ENCODE measurements around the gene PTPRN2. TPM values are rescaled to one million over a fixed set of nuclear protein-coding genes. Genes with fewer than 3 reads are reported as not detected.

PTPRN2 gene
- polyA plus RNA-seq, 4 donors = 7.4 to 9.6 (median 8.8) TPM

GRCh38 chr7:157547611-157548010 is 1040.0 kb downstream of the PTPRN2 start:
- DNase-seq (ENCODE audit: low read depth in 4 of 4, low spot score in 3 of 4) = no peak

GRCh38 chr7:157547102-157547501 is 1040.5 kb downstream of the PTPRN2 start:
- DNase-seq (ENCODE audit: low read depth in 4 of 4, low spot score in 3 of 4) = no peak

GRCh38 chr7:157545681-157546060 is 1042.0 kb downstream of the PTPRN2 start:
- no peak for DNase-seq (ENCODE audit: low read depth in 4 of 4, low spot score in 3 of 4)

DNA sequence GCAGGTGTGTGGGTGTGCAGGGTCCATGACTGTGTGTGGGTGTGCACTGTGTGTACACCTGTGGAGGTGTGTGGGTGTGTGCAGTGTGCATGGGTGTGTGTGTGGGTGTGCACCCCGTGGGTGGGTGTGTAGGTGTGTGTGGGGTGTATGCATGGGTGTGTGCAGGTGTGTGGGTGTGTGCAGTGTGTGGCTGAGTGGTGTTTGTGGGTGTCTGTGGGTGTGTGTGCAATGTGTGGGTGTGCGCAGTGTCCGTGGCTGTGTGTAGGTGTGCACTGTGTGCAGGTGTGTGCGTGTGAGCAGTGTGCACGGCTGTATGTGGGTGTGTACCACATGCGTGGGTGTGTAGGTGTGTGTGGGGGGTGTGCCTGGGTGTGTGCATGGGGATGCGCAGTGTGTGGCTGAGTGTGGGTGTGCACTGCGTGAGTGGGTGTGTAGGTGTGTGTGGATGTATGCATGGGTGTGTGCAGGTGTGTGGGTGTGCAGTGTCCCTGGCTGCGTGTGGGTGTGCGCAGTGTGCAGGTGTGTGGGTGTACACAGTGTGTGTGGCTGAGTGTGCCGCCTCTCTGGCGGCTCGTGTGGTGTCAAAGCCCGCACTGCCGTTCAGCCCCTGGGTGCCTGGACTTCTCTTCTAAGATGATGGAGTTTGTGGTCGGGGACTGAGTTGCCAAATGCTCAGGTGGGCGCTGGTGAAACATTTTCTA is 1042.5 kb downstream of the PTPRN2 start:
- DNase-seq (ENCODE audit: low read depth in 4 of 4, low spot score in 3 of 4) = no peak

DNA sequence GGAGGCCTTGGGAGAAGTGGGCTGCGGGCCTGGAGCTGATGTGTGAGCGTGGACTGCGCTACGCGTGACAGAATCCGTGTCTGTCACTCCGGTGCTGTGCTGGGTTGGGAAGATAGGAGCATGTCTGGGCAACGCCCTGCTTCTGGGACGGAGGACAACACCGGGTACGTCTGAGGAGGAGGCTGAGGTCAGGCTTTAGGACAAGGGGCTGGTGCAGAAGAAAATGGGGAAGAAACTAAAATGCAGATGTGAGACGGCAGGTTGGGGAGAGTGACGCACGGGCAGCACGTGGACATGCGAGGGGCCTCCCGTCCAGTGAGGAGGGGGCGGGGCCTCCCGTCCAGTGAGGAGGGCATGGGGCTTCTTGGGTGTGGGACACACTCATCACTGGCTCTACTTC is 1043.4 kb downstream of the PTPRN2 start:
- no peak for DNase-seq (ENCODE audit: low read depth in 4 of 4, low spot score in 3 of 4)

GRCh38 chr7:157543791-157544190 is 1043.8 kb downstream of the PTPRN2 start:
- no peak for DNase-seq (ENCODE audit: low read depth in 4 of 4, low spot score in 3 of 4)

DNA sequence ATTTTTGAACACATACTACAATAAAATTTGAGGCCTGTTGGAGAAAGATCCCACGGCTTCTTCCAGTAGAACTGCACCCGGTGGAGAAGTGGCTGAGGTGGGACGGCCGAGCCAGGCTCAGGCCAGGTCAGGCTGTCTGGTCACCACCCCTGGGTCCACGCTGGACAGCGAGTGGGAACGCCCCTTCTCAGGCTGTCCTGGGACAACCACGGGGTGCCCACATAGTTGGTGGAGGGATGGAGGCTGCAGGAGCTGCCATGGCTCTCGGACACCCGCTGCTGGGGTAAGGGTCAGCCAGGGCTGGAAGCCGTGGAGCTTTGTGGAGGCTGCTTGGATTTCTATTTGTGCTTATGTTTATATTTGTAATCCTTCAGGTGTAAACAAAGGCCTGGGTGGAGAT is 1044.3 kb downstream of the PTPRN2 start:
- DNase-seq (ENCODE audit: low read depth in 4 of 4, low spot score in 3 of 4) = no peak

DNA sequence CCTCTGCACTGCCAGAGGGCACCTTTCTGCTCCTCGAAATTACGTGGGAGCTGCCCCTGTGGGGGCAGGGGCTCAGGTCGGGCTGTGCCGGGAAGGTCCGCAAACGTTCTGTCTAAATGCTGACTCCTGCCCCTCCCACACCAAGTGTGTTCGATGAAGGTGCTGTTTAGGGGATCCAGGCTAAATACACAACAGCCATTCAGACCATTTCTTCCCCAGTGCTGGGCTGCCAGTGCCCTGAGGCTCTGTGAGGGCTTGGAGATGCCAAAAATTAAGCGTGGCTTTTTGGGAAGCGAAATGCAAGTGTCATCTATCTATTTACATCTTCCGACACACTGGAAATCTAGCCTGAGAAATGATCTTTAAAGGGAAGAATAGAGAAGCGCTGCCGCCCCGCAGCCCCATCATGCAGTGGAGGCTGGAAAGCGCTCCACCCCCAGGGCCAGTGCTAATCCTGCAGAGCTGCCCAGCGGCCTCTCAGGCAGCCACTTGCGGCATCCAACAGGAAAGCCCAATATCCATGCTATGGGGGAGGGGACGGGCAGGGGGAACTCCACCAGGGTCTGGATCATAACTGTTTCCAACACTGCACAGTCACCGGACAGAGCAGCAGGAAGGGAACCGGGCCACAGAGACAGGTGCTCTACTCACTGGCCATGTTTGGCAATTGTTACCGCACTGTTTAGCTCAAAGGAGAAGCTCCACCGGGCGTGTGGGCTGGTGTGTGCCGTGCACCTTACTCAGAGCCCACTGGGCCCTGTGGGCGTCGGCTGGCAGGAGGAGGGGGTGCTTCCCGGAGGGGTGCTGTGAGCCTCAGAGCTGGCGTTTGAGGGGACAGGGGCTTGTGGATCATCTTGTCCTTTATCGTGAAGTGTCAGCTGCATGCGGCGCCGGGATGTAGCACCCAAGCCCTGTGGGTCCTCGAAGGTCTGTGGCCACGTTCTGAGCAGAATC is 1045.3 kb downstream of the PTPRN2 start:
- no peak for DNase-seq (ENCODE audit: low read depth in 4 of 4, low spot score in 3 of 4)

DNA sequence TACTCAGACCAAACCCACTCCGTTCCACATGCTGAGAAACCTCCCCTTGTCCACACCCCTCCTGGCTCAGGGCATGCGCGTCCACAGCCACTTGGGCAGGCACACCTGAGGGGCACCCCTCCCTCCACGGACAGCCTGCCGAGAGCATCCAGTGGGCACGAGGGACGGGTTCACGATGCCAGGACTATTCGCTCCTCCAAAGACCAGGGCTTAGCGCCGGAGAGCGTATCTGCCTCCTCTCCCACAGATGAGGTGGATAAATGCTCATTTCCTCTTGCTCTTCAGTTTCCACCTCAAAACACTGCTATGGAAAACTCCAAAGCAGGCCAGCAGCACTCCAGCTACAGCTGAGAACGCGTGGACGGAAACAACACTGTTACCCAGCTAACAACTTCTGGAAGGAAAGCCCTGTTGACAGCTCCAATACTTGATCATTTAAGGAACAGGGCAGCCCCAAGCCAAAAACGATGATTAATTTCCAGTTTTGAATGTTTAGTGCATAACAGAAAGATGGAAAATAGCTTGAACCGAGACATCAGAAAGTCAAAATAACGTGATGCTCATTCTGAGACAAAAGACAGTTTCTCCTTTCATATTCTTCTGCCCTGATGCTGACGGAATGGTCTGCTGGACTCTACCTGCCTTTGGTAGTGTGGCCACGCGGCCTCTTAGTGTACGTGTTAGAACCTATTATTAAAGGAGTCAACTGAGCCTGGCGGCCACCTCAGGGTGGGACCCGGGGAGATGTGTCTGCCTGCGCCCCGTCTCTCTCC is 1046.1 kb downstream of the PTPRN2 start:
- no peak for DNase-seq (ENCODE audit: low read depth in 4 of 4, low spot score in 3 of 4)

- DNase-seq (ENCODE audit: low read depth in 4 of 4, low spot score in 3 of 4) = no peak
These were observed 1046.9 kb downstream of the PTPRN2 start for GRCh38 chr7:157540606-157541294.

DNA sequence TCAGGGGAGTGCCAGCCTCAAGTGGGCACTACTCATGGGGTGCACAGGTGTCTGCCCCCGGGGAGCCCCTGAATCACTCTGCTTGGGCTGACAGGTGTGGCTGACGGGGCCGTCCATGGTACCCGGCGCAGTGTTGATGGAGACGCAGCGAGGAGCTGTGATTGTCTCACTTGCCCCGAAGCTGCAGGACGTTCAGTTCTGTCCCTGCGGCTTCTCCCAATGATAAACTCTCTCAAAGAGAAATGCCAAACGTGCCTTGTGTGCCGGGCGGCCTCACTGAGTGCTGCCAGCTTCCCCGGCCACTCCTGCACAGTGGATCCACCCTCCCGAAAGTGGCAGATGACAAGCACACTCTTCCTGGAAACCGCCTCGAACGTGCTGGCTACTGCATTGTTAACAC is 1047.6 kb downstream of the PTPRN2 start:
- no peak for DNase-seq (ENCODE audit: low read depth in 4 of 4, low spot score in 3 of 4)

DNA sequence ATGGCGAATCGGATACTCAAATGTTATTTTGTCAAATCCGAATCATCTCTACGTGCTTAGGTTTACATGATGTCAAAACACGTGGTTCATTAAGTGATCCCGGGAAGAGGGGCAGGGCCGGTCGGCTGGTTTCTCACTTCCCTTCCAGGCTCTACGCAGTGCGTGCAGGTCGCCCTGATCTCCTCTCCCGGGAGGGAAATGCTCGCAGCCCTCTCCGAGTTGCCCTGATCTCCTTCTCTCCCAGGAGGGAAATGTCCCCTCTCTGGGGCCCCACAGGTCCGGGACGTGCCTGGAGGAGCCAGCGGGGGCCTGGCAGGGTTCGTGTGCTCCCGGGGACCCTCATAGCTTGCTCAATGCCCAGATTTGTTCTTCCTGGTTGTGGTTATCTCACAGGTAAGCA is 1048.1 kb downstream of the PTPRN2 start:
- no peak for DNase-seq (ENCODE audit: low read depth in 4 of 4, low spot score in 3 of 4)

DNA sequence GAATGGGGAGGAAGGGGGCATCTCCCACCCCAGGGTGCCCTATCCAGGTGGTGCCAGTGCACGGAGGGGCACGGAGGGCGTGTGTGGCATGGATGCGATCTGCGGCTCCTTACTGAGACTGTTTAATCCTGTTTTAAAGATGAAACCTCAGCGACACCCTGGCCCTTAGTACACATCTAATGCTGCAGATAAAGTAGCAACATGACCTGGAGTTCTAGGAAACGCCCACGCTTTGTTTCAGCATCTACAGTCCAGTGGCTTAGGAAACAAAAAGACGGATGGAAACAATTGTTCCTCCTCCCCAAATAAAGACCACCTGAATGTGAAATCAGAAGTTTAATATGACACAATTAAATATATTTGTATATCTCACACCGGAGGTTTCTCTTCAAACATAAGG is 1048.9 kb downstream of the PTPRN2 start:
- no peak for DNase-seq (ENCODE audit: low read depth in 4 of 4, low spot score in 3 of 4)

GRCh38 chr7:157538321-157538720 is 1049.3 kb downstream of the PTPRN2 start:
- DNase-seq (ENCODE audit: low read depth in 4 of 4, low spot score in 3 of 4) = no peak

- DNase-seq (ENCODE audit: low read depth in 4 of 4, low spot score in 3 of 4) = no peak
These were observed 1050.6 kb downstream of the PTPRN2 start for GRCh38 chr7:157537056-157537455.

DNA sequence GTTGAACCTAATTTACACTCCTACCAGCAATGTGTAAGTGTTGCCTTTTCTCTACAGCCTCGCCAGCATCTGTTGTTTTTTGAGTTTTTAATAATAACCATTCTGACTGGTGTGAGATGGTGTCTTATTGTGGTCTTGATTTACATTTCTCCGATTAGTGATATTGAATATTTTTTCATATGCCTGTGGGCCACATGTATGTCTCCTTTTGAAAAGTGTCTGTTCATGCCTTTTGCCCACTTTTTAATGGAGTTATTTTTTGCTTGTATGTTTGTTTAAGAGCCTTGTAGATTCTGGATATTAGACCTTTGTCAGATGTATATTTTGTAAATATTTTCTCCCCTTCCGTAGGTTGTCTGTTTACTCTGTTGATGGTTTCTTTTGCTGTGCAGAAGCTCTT is 1055.6 kb downstream of the PTPRN2 start:
- DNase-seq (ENCODE audit: low read depth in 4 of 4, low spot score in 3 of 4) = no peak

- no peak for DNase-seq (ENCODE audit: low read depth in 4 of 4, low spot score in 3 of 4)
These were observed 1057.7 kb downstream of the PTPRN2 start for GRCh38 chr7:157529768-157530560.

GRCh38 chr7:157528785-157529341 is 1058.8 kb downstream of the PTPRN2 start:
- no peak for DNase-seq (ENCODE audit: low read depth in 4 of 4, low spot score in 3 of 4)

- no peak for DNase-seq (ENCODE audit: low read depth in 4 of 4, low spot score in 3 of 4)
These were observed 1059.9 kb downstream of the PTPRN2 start for GRCh38 chr7:157527686-157528085.

All from right renal pelvis (tissue), 4 donors.